Measurements from ENCODE around the gene CRTAP. TPM values are rescaled to one million over a fixed set of nuclear protein-coding genes. Genes with fewer than 3 reads are reported as not detected.
"Not testable (repeated sequence)": the region's sequence is repeated elsewhere in the genome, so short reads cannot be mapped to it uniquely, and the experiment has no call there.

The CRTAP gene
- total and polyA plus RNA-seq, 2 of the 13 experiments (the other 11 are each of a cell fraction or from before 2014, with no cell fraction given), result 54.2 to 119 TPM

DNA sequence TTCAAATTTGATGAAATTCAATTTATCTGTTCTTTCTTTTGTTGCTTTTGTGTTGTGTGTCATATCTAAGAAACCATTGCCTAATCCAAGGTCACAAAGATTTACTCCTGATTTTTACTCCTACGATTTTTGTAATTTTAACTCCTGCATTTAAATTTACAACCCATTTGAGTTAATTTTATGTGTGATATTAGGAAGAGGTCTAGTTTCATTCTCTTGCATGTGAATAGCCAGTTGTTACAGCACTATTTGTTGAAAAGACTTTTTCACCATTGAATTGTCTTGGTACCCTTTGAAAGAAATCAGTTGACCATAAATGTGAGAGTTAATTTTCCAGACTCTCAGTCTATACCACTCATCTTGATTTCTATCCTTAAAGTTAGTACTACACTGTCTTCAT lies 23.9 kb downstream of the CRTAP start:
- POLR2A ChIA-PET, result no interaction called here
- no peak overlapping the region for H3K9ac ChIP-seq (ENCODE audit: insufficient read depth, low read depth, low read length)
- FAIRE-seq (no peak), ATAC-seq (no peak), DNase-seq (ENCODE audit: low spot score) (no peak)
- no peak overlapping the region for H3K4me3 ChIP-seq (replicated peaks in 1 of 3; ENCODE audit: insufficient read depth in 1 of 3, low read depth in 2 of 3, low read length in 3 of 3)
- H2AFZ ChIP-seq (ENCODE audit: low read length), result no peak overlapping the region
- H4K20me1 ChIP-seq (ENCODE audit: insufficient read depth, low read length), result no peaks in the 10 kb centered on the region
- TF ChIP-seq, protein P1, sequence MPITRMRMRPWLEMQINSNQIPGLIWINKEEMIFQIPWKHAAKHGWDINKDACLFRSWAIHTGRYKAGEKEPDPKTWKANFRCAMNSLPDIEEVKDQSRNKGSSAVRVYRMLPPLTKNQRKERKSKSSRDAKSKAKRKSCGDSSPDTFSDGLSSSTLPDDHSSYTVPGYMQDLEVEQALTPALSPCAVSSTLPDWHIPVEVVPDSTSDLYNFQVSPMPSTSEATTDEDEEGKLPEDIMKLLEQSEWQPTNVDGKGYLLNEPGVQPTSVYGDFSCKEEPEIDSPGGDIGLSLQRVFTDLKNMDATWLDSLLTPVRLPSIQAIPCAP (CRISPR knock-in tag; IDR thresholded peaks at IDR 0.05; ENCODE audit: low read depth), result no peak
- TF ChIP-seq ZNF232 (CRISPR knock-in tag; IDR thresholded peaks at IDR 0.05; ENCODE audit: borderline replicate concordance) (no peak), ZFP37 (CRISPR knock-in tag; IDR thresholded peaks at IDR 0.05; ENCODE audit: borderline replicate concordance) (no peak), PATZ1 (CRISPR knock-in tag; IDR thresholded peaks at IDR 0.05) (no peak), ZNF589 (CRISPR knock-in tag; conservative IDR thresholded peaks at IDR 0.05) (no peak), ZNF207 (IDR thresholded peaks at IDR 0.05; ENCODE audit: borderline replicate concordance) (no peak), ATAD3A (CRISPR knock-in tag; IDR thresholded peaks at IDR 0.05) (no peak)
- TF ChIP-seq, protein P2, sequence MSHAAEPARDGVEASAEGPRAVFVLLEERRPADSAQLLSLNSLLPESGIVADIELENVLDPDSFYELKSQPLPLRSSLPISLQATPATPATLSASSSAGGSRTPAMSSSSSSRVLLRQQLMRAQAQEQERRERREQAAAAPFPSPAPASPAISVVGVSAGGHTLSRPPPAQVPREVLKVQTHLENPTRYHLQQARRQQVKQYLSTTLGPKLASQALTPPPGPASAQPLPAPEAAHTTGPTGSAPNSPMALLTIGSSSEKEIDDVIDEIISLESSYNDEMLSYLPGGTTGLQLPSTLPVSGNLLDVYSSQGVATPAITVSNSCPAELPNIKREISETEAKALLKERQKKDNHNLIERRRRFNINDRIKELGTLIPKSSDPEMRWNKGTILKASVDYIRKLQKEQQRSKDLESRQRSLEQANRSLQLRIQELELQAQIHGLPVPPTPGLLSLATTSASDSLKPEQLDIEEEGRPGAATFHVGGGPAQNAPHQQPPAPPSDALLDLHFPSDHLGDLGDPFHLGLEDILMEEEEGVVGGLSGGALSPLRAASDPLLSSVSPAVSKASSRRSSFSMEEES (CRISPR knock-in tag; IDR thresholded peaks at IDR 0.05), result no peak
- TF ChIP-seq, protein P3, sequence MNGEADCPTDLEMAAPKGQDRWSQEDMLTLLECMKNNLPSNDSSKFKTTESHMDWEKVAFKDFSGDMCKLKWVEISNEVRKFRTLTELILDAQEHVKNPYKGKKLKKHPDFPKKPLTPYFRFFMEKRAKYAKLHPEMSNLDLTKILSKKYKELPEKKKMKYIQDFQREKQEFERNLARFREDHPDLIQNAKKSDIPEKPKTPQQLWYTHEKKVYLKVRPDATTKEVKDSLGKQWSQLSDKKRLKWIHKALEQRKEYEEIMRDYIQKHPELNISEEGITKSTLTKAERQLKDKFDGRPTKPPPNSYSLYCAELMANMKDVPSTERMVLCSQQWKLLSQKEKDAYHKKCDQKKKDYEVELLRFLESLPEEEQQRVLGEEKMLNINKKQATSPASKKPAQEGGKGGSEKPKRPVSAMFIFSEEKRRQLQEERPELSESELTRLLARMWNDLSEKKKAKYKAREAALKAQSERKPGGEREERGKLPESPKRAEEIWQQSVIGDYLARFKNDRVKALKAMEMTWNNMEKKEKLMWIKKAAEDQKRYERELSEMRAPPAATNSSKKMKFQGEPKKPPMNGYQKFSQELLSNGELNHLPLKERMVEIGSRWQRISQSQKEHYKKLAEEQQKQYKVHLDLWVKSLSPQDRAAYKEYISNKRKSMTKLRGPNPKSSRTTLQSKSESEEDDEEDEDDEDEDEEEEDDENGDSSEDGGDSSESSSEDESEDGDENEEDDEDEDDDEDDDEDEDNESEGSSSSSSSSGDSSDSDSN (CRISPR knock-in tag; IDR thresholded peaks at IDR 0.05), result no peak
- in situ Hi-C loops (cut with HindIII; ENCODE audit: extremely low pct_ligation_motif_present, low pct_unique_long_range_greater_than_20kb), result no loop called here
- no peaks in the 10 kb centered on the region for H3K9me3 ChIP-seq (ENCODE audit: low read length)
- no peaks in the 10 kb centered on the region for H3K4me1 ChIP-seq (ENCODE audit: insufficient read depth, low read length)
- H3K27me3 ChIP-seq (ENCODE audit: control insufficient read depth in 1 of 2, insufficient read depth in 2 of 2, low read length in 2 of 2), result no peaks in the 10 kb centered on the region
- intact Hi-C loops (cut with micrococcal nuclease; ENCODE audit: unreplicated experiment), result loop anchor here (10.0 kb wide), 1 partner anchor 647 kb away; no protein-coding TSS in a partner anchor
- CTCF ChIA-PET (ENCODE audit: low intra/inter-chr PET ratio, low total read pairs), result no interaction called here
- peaks cover 3 to 32% of the 10 kb centered on the region in 2 experiments; a peak in 4 of 5 replicates for H3K36me3 ChIP-seq (replicated peaks in 1 of 2; ENCODE audit: control insufficient read depth in 1 of 2, insufficient read depth in 2 of 2, low read length in 2 of 2)
- H3K79me2 ChIP-seq (ENCODE audit: insufficient read depth, low read length), result no peaks in the 10 kb centered on the region
- H3K27ac ChIP-seq (ENCODE audit: extremely low read length, insufficient read depth, low read length), result no peak overlapping the region
- WGBS (ENCODE audit: low lambda C conversion rate), result 88% methylated on average over 1 of the region's 1 CpG
- H3K4me2 ChIP-seq (ENCODE audit: low read depth, low read length), result no peak overlapping the region
- BruUV-seq (replicated peaks), result no TSS peak

- FAIRE-seq; H4K20me1 ChIP-seq (ENCODE audit: insufficient read depth, low read length); H3K9ac ChIP-seq (ENCODE audit: insufficient read depth, low read depth, low read length); H2AFZ ChIP-seq (ENCODE audit: low read length); H3K27ac ChIP-seq (ENCODE audit: extremely low read length, insufficient read depth, low read length); H3K79me2 ChIP-seq (ENCODE audit: insufficient read depth, low read length); H3K27me3 ChIP-seq (ENCODE audit: control insufficient read depth in 1 of 2, insufficient read depth in 2 of 2, low read length in 2 of 2); H3K4me1 ChIP-seq (ENCODE audit: insufficient read depth, low read length); H3K9me3 ChIP-seq (ENCODE audit: low read length); CTCF ChIA-PET (ENCODE audit: low intra/inter-chr PET ratio, low total read pairs); H3K4me3 ChIP-seq (replicated peaks in 1 of 3; ENCODE audit: insufficient read depth in 1 of 3, low read depth in 2 of 3, low read length in 3 of 3); ATAC-seq; H3K4me2 ChIP-seq (ENCODE audit: low read depth, low read length); DNase-seq (ENCODE audit: low spot score); POLR2A ChIA-PET; in situ Hi-C loops (cut with HindIII; ENCODE audit: extremely low pct_ligation_motif_present, low pct_unique_long_range_greater_than_20kb); BruUV-seq (replicated peaks): not testable (repeated sequence)
- intact Hi-C loops (cut with micrococcal nuclease; ENCODE audit: unreplicated experiment), result loop anchor here (10.0 kb wide), 1 partner anchor 646 kb away; no protein-coding TSS in a partner anchor
- 95% methylated on average over 8 of the region's 8 CpGs for WGBS (ENCODE audit: low lambda C conversion rate)
- peaks cover 3 to 30% of the 10 kb centered on the region in 2 experiments; a peak in 4 of 5 replicates for H3K36me3 ChIP-seq (replicated peaks in 1 of 2; ENCODE audit: control insufficient read depth in 1 of 2, insufficient read depth in 2 of 2, low read length in 2 of 2)
Observed at GRCh38 chr3:33139006-33139623, 25.3 kb downstream of the CRTAP start.

Data from HepG2 (cell line).